Stimulated activated CD8-positive, alpha-beta memory T cell treated with anti-CD3 and anti-CD28 coated beads, Interleukin-15, amount 100 ng/mL, for 1 hour (primary cell): ENCODE data around the gene ARX.

Experiments
- DNase-seq: peaks from one replicate; pipeline ENCODE4 v3.0.0-alpha.2; 2020; ENCODE audit warnings: low read depth

Gene ARX

GRCh38 chrX:25001808-25002660 is 13.7 kb downstream of the ARX start:
- no peak for DNase-seq

- DNase-seq = no peak
These were observed 16.3 kb downstream of the ARX start for GRCh38 chrX:24999511-24999910.

- DNase-seq = no peak
These were observed 19.6 kb downstream of the ARX start for GRCh38 chrX:24996096-24996709.

GRCh38 chrX:24993879-24994278 is 21.9 kb downstream of the ARX start:
- DNase-seq = no peak

- DNase-seq = no peak
These were observed 25.2 kb downstream of the ARX start for GRCh38 chrX:24990535-24990934.

- DNase-seq = no peak
These were observed 27.5 kb downstream of the ARX start for GRCh38 chrX:24988314-24988713.

- DNase-seq = no peak
These were observed 28.0 kb downstream of the ARX start for GRCh38 chrX:24987731-24988130.

GRCh38 chrX:24985120-24985519 is 30.6 kb downstream of the ARX start:
- no peak for DNase-seq

- DNase-seq = no peak
These were observed 31.8 kb downstream of the ARX start for GRCh38 chrX:24983931-24984330.

- no peak for DNase-seq
These were observed 33.3 kb downstream of the ARX start for GRCh38 chrX:24982306-24982965.

GRCh38 chrX:24981030-24981429 is 34.7 kb downstream of the ARX start:
- DNase-seq = no peak

- DNase-seq = no peak
These were observed 36.7 kb downstream of the ARX start for GRCh38 chrX:24979081-24979480.

- no peak for DNase-seq
These were observed 46.0 kb downstream of the ARX start for GRCh38 chrX:24969812-24970211.

- DNase-seq = no peak
These were observed 50.4 kb downstream of the ARX start for GRCh38 chrX:24965372-24965771.

- no peak for DNase-seq
These were observed 51.9 kb downstream of the ARX start for GRCh38 chrX:24963823-24964222.

- DNase-seq = no peak
These were observed 54.0 kb downstream of the ARX start for GRCh38 chrX:24961809-24962208.

GRCh38 chrX:24956828-24957227 is 58.9 kb downstream of the ARX start:
- DNase-seq = no peak

GRCh38 chrX:24955372-24955930 is 60.3 kb downstream of the ARX start:
- no peak for DNase-seq

- DNase-seq = no peak
These were observed 61.0 kb downstream of the ARX start for GRCh38 chrX:24954732-24955131.
